Lower leg skin (tissue), 3 donors: ENCODE measurements around the gene NRSN2.

ENCODE experiments used
- POLR2A ChIP-seq, 2 donors: fragments of 450-650 bp; IDR thresholded peaks; one replicate each; pipeline ENCODE4 v1.6.1; 2016 to 2017; ENCODE audit warnings: antibody characterized with exemption in 2 of 2, mild to moderate bottlenecking in 1 of 2, moderate library complexity in 1 of 2
- TF ChIP-seq, protein P1 (sequence below), 3 donors: fragments of 450-650 bp; IDR thresholded peaks; one replicate each; pipeline ENCODE4 v1.5.1; 2016; ENCODE audit warnings: antibody characterized with exemption in 3 of 3, mild to moderate bottlenecking in 3 of 3, moderate library complexity in 2 of 3

- TF ChIP-seq, protein P1, sequence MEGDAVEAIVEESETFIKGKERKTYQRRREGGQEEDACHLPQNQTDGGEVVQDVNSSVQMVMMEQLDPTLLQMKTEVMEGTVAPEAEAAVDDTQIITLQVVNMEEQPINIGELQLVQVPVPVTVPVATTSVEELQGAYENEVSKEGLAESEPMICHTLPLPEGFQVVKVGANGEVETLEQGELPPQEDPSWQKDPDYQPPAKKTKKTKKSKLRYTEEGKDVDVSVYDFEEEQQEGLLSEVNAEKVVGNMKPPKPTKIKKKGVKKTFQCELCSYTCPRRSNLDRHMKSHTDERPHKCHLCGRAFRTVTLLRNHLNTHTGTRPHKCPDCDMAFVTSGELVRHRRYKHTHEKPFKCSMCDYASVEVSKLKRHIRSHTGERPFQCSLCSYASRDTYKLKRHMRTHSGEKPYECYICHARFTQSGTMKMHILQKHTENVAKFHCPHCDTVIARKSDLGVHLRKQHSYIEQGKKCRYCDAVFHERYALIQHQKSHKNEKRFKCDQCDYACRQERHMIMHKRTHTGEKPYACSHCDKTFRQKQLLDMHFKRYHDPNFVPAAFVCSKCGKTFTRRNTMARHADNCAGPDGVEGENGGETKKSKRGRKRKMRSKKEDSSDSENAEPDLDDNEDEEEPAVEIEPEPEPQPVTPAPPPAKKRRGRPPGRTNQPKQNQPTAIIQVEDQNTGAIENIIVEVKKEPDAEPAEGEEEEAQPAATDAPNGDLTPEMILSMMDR (IDR thresholded peaks at IDR 0.05) = peak in 1 of 3 donors; percentile 34
- TF ChIP-seq POLR2A (IDR thresholded peaks at IDR 0.05) = no peak
Observed at GRCh38 chr20:370977-371754, 24.3 kb downstream of the NRSN2 start.
